Endodermal cell (in vitro differentiated cells): ENCODE data around the gene ZNF469. TPM values are rescaled to one million over a fixed set of nuclear protein-coding genes. Genes with fewer than 3 reads are reported as not detected.

ENCODE experiments used
- DNase-seq: peaks from one replicate; pipeline ENCODE4 v3.0.0-alpha.2; 2017
- H3K27ac ChIP-seq: 2 replicates; pipeline ENCODE4 v1.5.1; 2013; ENCODE audit warnings: mild to moderate bottlenecking, low read depth, low read length, moderate library complexity
- H3K27me3 ChIP-seq: 2 replicates; pipeline ENCODE4 v1.6.1; 2013; ENCODE audit warnings: mild to moderate bottlenecking, low read length, moderate library complexity; ENCODE audit not compliant: insufficient read depth, control insufficient read depth, poor library complexity, severe bottlenecking
- H3K36me3 ChIP-seq: 2 replicates; pipeline ENCODE4 v1.7.0; 2013; ENCODE audit warnings: mild to moderate bottlenecking, low read length, moderate library complexity; ENCODE audit not compliant: control insufficient read depth, insufficient read depth
- H3K4me1 ChIP-seq: one replicate; pipeline ENCODE4 v1.7.0; 2013; ENCODE audit warnings: low read length; ENCODE audit not compliant: control insufficient read depth, insufficient read depth
- H3K4me3 ChIP-seq: 2 replicates; pipeline ENCODE4 v1.5.1; 2013; ENCODE audit warnings: mild to moderate bottlenecking, low read length, moderate library complexity
- H3K9ac ChIP-seq: 2 replicates; pipeline ENCODE4 v1.6.1; 2013; ENCODE audit warnings: mild to moderate bottlenecking, low read length, moderate library complexity; ENCODE audit not compliant: poor library complexity, severe bottlenecking; ENCODE audit errors: extremely low read depth
- H3K9me3 ChIP-seq: 2 replicates; pipeline ENCODE4 v1.6.1; 2013; ENCODE audit warnings: mild to moderate bottlenecking, low read length, moderate library complexity; ENCODE audit not compliant: control insufficient read depth
- H3K27ac Mint-ChIP-seq: 2 replicates; pipeline ENCODE4 v1.8.0; 2020; ENCODE audit warnings: mixed read lengths
- H3K27me3 Mint-ChIP-seq: 2 replicates; pipeline ENCODE4 v1.8.0; 2021; ENCODE audit warnings: mild to moderate bottlenecking, mixed read lengths; ENCODE audit not compliant: insufficient read depth
- H3K36me3 Mint-ChIP-seq: 2 replicates; pipeline ENCODE4 v1.8.0; 2020; ENCODE audit warnings: low read depth, mixed read lengths
- H3K4me1 Mint-ChIP-seq: 2 replicates; pipeline ENCODE4 v1.8.0; 2020; ENCODE audit warnings: mixed read lengths
- H3K4me3 Mint-ChIP-seq: 2 replicates; pipeline ENCODE4 v1.8.0; 2020; ENCODE audit warnings: mild to moderate bottlenecking, moderate library complexity, mixed read lengths
- H3K9me3 Mint-ChIP-seq: 2 replicates; pipeline ENCODE4 v1.8.0; 2020; ENCODE audit warnings: mild to moderate bottlenecking, mixed read lengths
- CTCF ChIP-seq: fragments of 200-600 bp; sonication (generic); conservative IDR thresholded peaks from 2 replicates; pipeline ENCODE4 v1.5.0; 2021; ENCODE audit warnings: antibody characterized with exemption, mild to moderate bottlenecking
- WGBS, 2 experiments: methylation state at CpG; one replicate each; pipeline versions ENCODE4 v1.1.5 to v1.1.7; 2013; ENCODE audit warnings: missing lambda C conversion rate in 2 of 2, mixed read lengths in 1 of 2; ENCODE audit not compliant: insufficient coverage in 1 of 2, insufficient read length in 1 of 2; 5-methylcytosine and 5-hydroxymethylcytosine counted together
- total RNA-seq, 2 donors: library from RNA; stranded (reverse); fragmentation: NEBNext Ultra II Directional in 1 of 2; extraction: Animal tissue kit (Norgen Biotek cat#: 25700) in 1 of 2; gene quantifications; 2 replicates in 1 of 2; 3 replicates in 1 of 2; pipeline ENCODE4 v1.2.1, GENCODE V29; 2021

Gene ZNF469
- total RNA-seq, 2 donors from 2014 or later: 0.68 to 4.7 TPM

- H3K27ac Mint-ChIP-seq: peak overlapping the region; percentile 76
- H3K9me3 Mint-ChIP-seq: peaks cover 4% of the 10 kb centered on the region
- no peaks in the 10 kb centered on the region for H3K4me1 Mint-ChIP-seq
- no peaks in the 10 kb centered on the region for H3K36me3 ChIP-seq
- no peaks in the 10 kb centered on the region for H3K4me1 ChIP-seq
- no peaks in the 10 kb centered on the region for H3K36me3 Mint-ChIP-seq
- no peaks in the 10 kb centered on the region for H3K27me3 Mint-ChIP-seq
- H3K9me3 ChIP-seq: no peaks in the 10 kb centered on the region
- WGBS, 2 experiments: 83 to 92% methylated on average over 9 to 25 of the region's 25 CpGs
- H3K9ac ChIP-seq: no peak overlapping the region
- DNase-seq: no peak
- TF ChIP-seq CTCF: no peak
- no peaks in the 10 kb centered on the region for H3K27me3 ChIP-seq
- no peak overlapping the region for H3K4me3 ChIP-seq
- H3K4me3 Mint-ChIP-seq: no peak overlapping the region
- no peak overlapping the region for H3K27ac ChIP-seq
Measured at GRCh38 chr16:88348377-88349152, 34.2 kb upstream of the ZNF469 start.

- no peak overlapping the region for H3K4me3 Mint-ChIP-seq
Measured at GRCh38 chr16:88349153-88349902, 33.4 kb upstream of the ZNF469 start.

More at GRCh38 chr16:88349153-88349902, 33.4 kb upstream of the ZNF469 start:
- Histone ChIP-seq H3K9me3 (no peaks in the 10 kb centered on the region), H3K9ac (no peak overlapping the region), H3K4me3 (no peak overlapping the region), H3K36me3 (no peaks in the 10 kb centered on the region), H3K27ac (no peak overlapping the region), H3K4me1 (no peaks in the 10 kb centered on the region), H3K27me3 (no peaks in the 10 kb centered on the region)
- no peak overlapping the region for H3K27ac Mint-ChIP-seq
- no peaks in the 10 kb centered on the region for H3K36me3 Mint-ChIP-seq
- TF ChIP-seq CTCF: no peak
- H3K27me3 Mint-ChIP-seq: no peaks in the 10 kb centered on the region
- H3K4me1 Mint-ChIP-seq: no peaks in the 10 kb centered on the region
- WGBS, 2 experiments: 85 to 95% methylated on average over 8 to 12 of the region's 12 CpGs
- DNase-seq: no peak
- H3K9me3 Mint-ChIP-seq: no peaks in the 10 kb centered on the region
